ENCODE measurements around the gene ZNF358. TPM values are rescaled to one million over a fixed set of nuclear protein-coding genes. Genes with fewer than 3 reads are reported as not detected.
A peak's percentile ranks its signal among the peaks of the same experiment; 100 is the strongest.

The ZNF358 gene
- total RNA-seq, 2 experiments from 2014 or later = 5.1 to 5.2 TPM

DNA sequence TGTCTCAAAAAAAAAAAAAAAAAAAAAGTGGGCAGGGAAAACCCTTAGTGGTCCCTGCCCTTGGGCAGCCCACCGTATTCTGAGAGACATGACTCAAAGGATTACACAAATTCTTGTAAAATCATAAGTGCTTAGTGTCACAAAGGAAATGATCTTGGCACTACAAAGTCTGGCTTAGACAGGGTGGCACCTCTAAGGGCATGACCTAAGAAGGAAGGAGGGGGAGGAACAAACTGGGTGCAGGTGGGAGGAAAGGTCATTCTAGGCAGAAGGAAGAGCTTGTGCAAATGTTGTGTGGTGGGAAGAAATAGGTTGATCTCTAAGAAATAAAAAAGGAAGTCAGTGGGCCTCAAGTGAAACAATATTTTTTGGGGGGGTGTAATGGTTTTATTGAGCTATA, 30.0 kb downstream of the ZNF358 start:
- ChIA-PET CTCF (no interaction called here), POLR2A (interaction anchor here (0.8 kb wide), 1 partner anchor 11 kb away, joined by 3 read pairs; the partner anchor contains the start of gene PNPLA6)
- Histone ChIP-seq H3K9me3 (ENCODE audit: control insufficient read depth in 1 of 2, insufficient read depth in 1 of 2, low read length in 2 of 2) (no peaks in the 10 kb centered on the region), H3K36me3 (ENCODE audit: insufficient read depth, low read length) (peaks cover 41% of the 10 kb centered on the region), H3K4me3 (ENCODE audit: low read length) (no peak overlapping the region), H3K27ac (ENCODE audit: low read depth in 1 of 2, low read length in 2 of 2) (no peak overlapping the region), H3K27me3 (ENCODE audit: control insufficient read depth in 1 of 2, insufficient read depth in 2 of 2, low read length in 2 of 2) (no peaks in the 10 kb centered on the region), H3K4me1 (ENCODE audit: insufficient read depth, low read length) (peaks cover 6% of the 10 kb centered on the region)
- H3K4me1 Mint-ChIP-seq (ENCODE audit: low read depth) = peaks cover 4% of the 10 kb centered on the region
- TF ChIP-seq, protein P1, sequence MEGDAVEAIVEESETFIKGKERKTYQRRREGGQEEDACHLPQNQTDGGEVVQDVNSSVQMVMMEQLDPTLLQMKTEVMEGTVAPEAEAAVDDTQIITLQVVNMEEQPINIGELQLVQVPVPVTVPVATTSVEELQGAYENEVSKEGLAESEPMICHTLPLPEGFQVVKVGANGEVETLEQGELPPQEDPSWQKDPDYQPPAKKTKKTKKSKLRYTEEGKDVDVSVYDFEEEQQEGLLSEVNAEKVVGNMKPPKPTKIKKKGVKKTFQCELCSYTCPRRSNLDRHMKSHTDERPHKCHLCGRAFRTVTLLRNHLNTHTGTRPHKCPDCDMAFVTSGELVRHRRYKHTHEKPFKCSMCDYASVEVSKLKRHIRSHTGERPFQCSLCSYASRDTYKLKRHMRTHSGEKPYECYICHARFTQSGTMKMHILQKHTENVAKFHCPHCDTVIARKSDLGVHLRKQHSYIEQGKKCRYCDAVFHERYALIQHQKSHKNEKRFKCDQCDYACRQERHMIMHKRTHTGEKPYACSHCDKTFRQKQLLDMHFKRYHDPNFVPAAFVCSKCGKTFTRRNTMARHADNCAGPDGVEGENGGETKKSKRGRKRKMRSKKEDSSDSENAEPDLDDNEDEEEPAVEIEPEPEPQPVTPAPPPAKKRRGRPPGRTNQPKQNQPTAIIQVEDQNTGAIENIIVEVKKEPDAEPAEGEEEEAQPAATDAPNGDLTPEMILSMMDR (IDR thresholded peaks at IDR 0.05) = no peak
- H3K27me3 Mint-ChIP-seq = no peaks in the 10 kb centered on the region
- intact Hi-C loops (cut with DNase I, micrococcal nuclease) = no loop called here
- H3K9me3 Mint-ChIP-seq = no peaks in the 10 kb centered on the region
- H3K4me3 Mint-ChIP-seq = no peak overlapping the region
- H3K36me3 Mint-ChIP-seq (ENCODE audit: low read depth) = peaks cover 27% of the 10 kb centered on the region
- DNase-seq (no peak), ATAC-seq (ENCODE audit: poor library complexity) (peak; percentile 37)
- H3K27ac Mint-ChIP-seq = peak overlapping the region; percentile 0

DNA sequence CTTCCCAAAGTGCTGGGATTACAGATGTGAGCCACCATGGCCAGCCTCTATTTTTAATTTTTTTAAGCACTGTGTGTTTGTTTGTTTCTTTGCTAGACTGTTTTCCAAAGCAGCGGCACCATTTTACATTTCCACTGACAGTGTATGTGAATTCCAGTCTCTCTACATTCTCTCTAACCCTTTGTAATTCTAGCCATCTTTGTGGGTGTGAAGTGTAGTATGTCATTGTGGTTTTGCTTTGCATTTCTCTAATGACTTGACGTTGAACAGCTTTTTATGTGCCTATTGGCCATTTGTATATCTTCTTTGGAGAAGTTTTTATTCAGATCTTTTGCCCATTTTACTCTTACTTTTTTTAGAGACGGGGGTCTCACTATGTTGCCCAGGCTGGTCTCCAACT, 31.3 kb downstream of the ZNF358 start:
- peaks cover 9% of the 10 kb centered on the region for H3K4me1 Mint-ChIP-seq (ENCODE audit: low read depth)
- no peak for ATAC-seq (ENCODE audit: poor library complexity)
- intact Hi-C loops (cut with DNase I, micrococcal nuclease) = no loop called here
- TF ChIP-seq, protein P1 (IDR thresholded peaks at IDR 0.05) = no peak
- Histone ChIP-seq H3K4me1 (ENCODE audit: insufficient read depth, low read length) (peaks cover 6% of the 10 kb centered on the region), H3K27me3 (ENCODE audit: control insufficient read depth in 1 of 2, insufficient read depth in 2 of 2, low read length in 2 of 2) (no peaks in the 10 kb centered on the region), H3K9me3 (ENCODE audit: control insufficient read depth in 1 of 2, insufficient read depth in 1 of 2, low read length in 2 of 2) (no peaks in the 10 kb centered on the region), H3K4me3 (ENCODE audit: low read length) (no peak overlapping the region), H3K27ac (ENCODE audit: low read depth in 1 of 2, low read length in 2 of 2) (no peak overlapping the region), H3K36me3 (ENCODE audit: insufficient read depth, low read length) (peaks cover 32% of the 10 kb centered on the region)
- POLR2A ChIA-PET = no interaction called here
- H3K9me3 Mint-ChIP-seq = no peaks in the 10 kb centered on the region
- no peak for DNase-seq
- peaks cover 26% of the 10 kb centered on the region for H3K36me3 Mint-ChIP-seq (ENCODE audit: low read depth)
- no peaks in the 10 kb centered on the region for H3K27me3 Mint-ChIP-seq
- H3K27ac Mint-ChIP-seq = no peak overlapping the region
- CTCF ChIA-PET = no interaction called here
- H3K4me3 Mint-ChIP-seq = no peak overlapping the region

DNA sequence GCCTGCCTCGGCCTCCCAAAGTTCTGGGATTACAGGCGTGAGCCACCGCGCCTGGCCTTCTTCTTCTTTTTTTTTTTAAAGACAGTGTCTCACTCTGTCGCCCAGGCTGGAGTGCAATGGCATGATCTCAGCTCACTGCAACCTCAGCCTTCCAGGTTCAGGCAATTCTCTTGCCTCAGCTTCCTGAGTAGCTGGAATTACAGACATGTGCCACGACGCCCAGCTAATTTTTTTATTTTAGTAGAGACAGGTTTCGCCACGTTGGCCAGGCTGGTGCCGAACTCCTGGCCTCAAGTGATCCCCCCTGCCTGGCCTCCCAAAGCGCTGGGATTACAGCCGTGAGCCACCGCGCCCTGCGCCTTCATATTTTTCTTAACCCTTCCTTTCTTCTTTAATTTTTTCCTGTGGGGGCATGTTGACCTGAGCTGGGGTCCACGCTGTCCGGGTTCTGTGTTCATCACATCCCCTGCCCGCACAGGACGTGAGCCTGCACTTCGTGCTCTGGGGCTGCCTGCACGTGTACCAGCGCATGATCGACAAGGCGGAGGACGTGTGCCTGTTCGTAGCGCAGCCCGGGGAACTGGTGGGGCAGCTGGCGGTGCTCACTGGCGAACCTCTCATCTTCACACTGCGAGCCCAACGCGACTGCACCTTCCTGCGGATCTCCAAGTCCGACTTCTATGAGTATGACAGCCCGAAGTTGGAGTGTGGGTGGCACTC, 33.7 kb downstream of the ZNF358 start:
- intact Hi-C loops (cut with DNase I, micrococcal nuclease) = loop anchor here in 1 of 2 experiments (2.0 kb wide), 1 partner anchor 15 kb away; the partner anchor contains the start of gene PNPLA6
- Histone ChIP-seq H3K36me3 (ENCODE audit: insufficient read depth, low read length) (peaks cover 26% of the 10 kb centered on the region), H3K4me1 (ENCODE audit: insufficient read depth, low read length) (peaks cover 3% of the 10 kb centered on the region), H3K4me3 (ENCODE audit: low read length) (no peak overlapping the region), H3K27ac (ENCODE audit: low read depth in 1 of 2, low read length in 2 of 2) (no peak overlapping the region), H3K9me3 (ENCODE audit: control insufficient read depth in 1 of 2, insufficient read depth in 1 of 2, low read length in 2 of 2) (no peaks in the 10 kb centered on the region), H3K27me3 (ENCODE audit: control insufficient read depth in 1 of 2, insufficient read depth in 2 of 2, low read length in 2 of 2) (no peaks in the 10 kb centered on the region)
- H3K4me1 Mint-ChIP-seq (ENCODE audit: low read depth) = peaks cover 9% of the 10 kb centered on the region
- ATAC-seq (ENCODE audit: poor library complexity) = no peak
- peaks cover 17% of the 10 kb centered on the region for H3K36me3 Mint-ChIP-seq (ENCODE audit: low read depth)
- TF ChIP-seq, protein P1 (IDR thresholded peaks at IDR 0.05) = no peak
- H3K4me3 Mint-ChIP-seq = no peak overlapping the region
- H3K9me3 Mint-ChIP-seq = no peaks in the 10 kb centered on the region
- no peak overlapping the region for H3K27ac Mint-ChIP-seq
- DNase-seq = no peak
- POLR2A ChIA-PET = no interaction called here
- CTCF ChIA-PET = no interaction called here
- H3K27me3 Mint-ChIP-seq = no peaks in the 10 kb centered on the region

All from CD4-positive, alpha-beta T cell (primary cell).